GM10266 (cell line): ENCODE results near the gene COX4I2.
"Not testable (repeated sequence)": the region's sequence is repeated elsewhere in the genome, so short reads cannot be mapped to it uniquely, and the experiment has no call there.

Experiments used
- DNase-seq: peaks from one replicate; pipeline ENCODE4 v3.0.0; 2012; ENCODE audit errors: extremely low spot score
- CTCF ChIP-seq: IDR thresholded peaks from 2 replicates; pipeline ENCODE4 v1.5.1; 2012; ENCODE audit warnings: mild to moderate bottlenecking, low read depth; ENCODE audit not compliant: control insufficient read depth, insufficient read depth; ENCODE audit errors: missing control alignments

Gene COX4I2

GRCh38 chr20:31643522-31643921 is 5.8 kb downstream of the COX4I2 start:
- no peak for DNase-seq
- no peak for TF ChIP-seq CTCF

DNA sequence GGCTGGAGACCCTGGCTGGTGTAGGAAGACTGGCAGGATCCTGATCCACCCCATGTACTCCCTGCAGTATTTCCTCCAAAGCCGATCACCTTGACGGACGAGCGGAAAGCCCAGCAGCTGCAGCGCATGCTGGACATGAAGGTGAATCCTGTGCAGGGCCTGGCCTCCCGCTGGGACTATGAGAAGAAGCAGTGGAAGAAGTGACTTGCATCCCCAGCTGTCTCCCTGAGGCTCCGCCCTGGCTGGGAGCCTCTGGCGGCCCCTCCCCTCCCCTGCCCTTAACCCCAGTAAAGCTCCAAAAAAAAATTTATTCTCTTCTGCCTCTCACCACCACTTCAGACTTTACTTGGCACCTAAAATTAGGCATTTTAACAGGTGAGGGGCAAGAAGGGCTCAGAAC is 7.0 kb downstream of the COX4I2 start:
- no peak for TF ChIP-seq CTCF

DNA sequence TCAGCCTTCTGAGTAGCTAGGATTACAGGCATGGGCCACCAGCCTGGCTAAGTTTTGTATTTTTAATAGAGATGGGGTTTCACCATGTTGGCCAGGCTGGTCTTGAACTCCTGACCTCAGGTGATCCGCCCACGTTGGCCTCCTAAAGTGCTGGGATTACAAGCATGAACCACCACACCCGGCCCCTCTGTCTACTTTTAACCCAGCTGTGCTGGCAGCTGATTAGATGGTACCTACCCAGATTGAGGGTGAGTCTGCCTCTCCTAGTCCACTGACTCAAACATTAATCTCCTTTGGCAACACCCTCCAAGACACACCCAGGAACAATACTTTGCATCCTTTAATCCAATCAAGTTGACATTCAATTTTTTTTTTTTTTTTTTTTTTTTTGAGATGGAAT is 10.4 kb downstream of the COX4I2 start:
- not testable (repeated sequence) for DNase-seq

More for the DNA sequence above, 7.0 kb downstream of the COX4I2 start:
- DNase-seq, result no peak

DNA sequence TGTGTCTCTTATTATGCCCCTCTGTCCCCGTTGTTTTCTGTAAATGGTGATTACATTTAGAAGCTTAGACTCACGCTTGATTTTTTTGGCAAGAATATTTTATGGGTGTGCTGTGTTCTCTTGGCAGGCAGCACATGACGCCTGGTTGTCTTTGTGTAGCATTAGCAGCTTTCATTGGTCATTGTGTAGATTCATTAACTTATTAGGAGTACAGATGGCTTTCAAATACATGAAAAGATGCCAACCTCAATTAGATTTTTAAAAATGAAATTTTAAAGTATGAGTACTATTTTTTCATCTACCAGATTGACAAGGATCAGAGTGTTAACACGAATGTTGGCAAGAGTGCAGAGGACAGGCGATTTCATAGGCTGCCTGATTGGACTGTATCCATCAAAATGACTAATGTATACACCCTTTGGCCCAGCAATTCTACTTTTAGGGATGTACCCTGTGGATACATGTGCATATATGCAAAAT is 15.2 kb downstream of the COX4I2 start:
- no peak for TF ChIP-seq CTCF
- no peak for DNase-seq

GRCh38 chr20:31653561-31653960 is 15.8 kb downstream of the COX4I2 start:
- no peak for DNase-seq
- no peak for TF ChIP-seq CTCF

DNA sequence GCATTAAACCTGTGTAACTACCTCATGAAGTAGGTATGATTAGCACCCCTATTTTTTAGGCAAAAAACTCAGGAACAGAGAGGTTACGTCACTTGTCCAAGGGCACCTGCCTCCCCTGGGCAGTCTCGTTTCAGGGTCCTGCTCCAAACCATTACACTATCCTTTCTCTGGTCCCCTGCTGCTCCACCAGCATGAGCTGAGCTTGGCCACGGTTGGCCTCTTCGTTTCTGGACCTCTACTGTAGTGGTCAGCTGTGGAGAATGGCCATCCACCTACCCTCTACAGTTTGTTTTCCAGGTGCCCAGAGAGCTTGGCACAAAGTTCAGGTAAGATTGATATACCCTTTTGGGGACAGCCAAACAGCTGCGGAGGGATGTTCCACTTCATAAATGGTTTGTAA is 16.8 kb downstream of the COX4I2 start:
- DNase-seq, result no peak
- no peak for TF ChIP-seq CTCF

DNA sequence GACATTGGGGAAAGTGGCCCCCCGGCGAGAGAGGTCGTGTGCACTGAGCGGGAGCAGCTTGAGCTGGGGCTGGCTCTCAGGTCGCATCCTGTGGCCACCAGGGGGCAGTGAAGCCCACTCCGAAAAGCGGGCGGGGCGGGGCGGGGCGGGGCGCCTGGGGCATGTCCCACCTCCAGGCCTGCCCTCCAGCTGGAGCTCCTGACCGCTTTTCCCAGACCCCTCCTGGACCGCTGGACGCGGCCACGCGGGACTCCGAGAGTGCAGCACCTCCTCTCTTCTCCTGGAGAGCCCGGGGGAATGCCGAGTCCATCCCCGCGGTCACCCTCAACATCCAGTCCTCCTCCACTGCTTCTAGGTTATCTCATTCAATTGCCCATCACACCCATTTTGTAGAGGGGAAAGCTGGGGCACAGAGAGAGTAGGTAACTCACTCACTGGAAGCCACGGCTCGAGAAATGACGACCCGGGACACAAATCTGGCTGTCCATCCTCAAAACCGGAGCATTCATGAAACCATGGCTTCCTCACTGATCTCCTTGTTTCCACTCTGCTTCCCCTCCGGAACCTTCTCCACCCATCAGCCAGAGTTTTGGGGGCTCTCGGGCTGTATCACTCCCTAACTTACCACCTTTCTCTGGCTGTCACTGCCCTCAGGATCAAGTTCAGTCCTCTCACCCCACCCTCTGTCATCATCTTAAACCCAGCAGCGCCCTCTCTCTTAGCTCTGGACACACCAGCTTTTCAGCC is 24.1 kb downstream of the COX4I2 start:
- peak; percentile 82 for DNase-seq
- peak; percentile 79 for TF ChIP-seq CTCF
